HUES6 (cell line): ENCODE results near the gene GRIK2.

Experiments used
- H3K27ac ChIP-seq: 2 replicates; pipeline ENCODE4 v1.7.0; 2013; ENCODE audit warnings: low read depth, mild to moderate bottlenecking, low read length, inconsistent platforms
- H3K27me3 ChIP-seq: 2 replicates; pipeline ENCODE4 v1.6.1; 2013; ENCODE audit warnings: low read length; ENCODE audit not compliant: control insufficient read depth, insufficient read depth
- H3K36me3 ChIP-seq: 2 replicates; pipeline ENCODE4 v1.6.1; 2013; ENCODE audit warnings: low read length; ENCODE audit not compliant: control insufficient read depth, insufficient read depth
- H3K4me1 ChIP-seq: 2 replicates; pipeline ENCODE4 v1.6.1; 2013; ENCODE audit warnings: low read length; ENCODE audit not compliant: control insufficient read depth, insufficient read depth
- H3K4me3 ChIP-seq: 2 replicates; pipeline ENCODE4 v1.5.1; 2013; ENCODE audit warnings: low read depth, low read length
- H3K9ac ChIP-seq: one replicate; pipeline ENCODE4 v1.6.1; 2013; ENCODE audit warnings: mild to moderate bottlenecking, low read length
- H3K9me3 ChIP-seq: 2 replicates; pipeline ENCODE4 v1.6.1; 2013; ENCODE audit warnings: low read depth, low read length; ENCODE audit not compliant: control insufficient read depth, insufficient read depth

GRIK2 gene

GRCh38 chr6:101711518-101711917 is 318.0 kb downstream of the GRIK2 start:
- Histone ChIP-seq H3K9ac (no peak overlapping the region), H3K27ac (no peak overlapping the region), H3K4me1 (peaks cover 18% of the 10 kb centered on the region), H3K9me3 (no peaks in the 10 kb centered on the region), H3K4me3 (no peak overlapping the region), H3K27me3 (peaks cover 8% of the 10 kb centered on the region; the same call in 1 of the 2 replicates), H3K36me3 (no peaks in the 10 kb centered on the region)

- Histone ChIP-seq H3K9me3 (no peaks in the 10 kb centered on the region), H3K4me1 (peaks cover 35% of the 10 kb centered on the region), H3K9ac (no peak overlapping the region), H3K4me3 (0 out of 2 replicates have a peak overlapping the region, but pooled peaks have one; percentile 9), H3K27me3 (peaks cover 8% of the 10 kb centered on the region; the same call in 1 of the 2 replicates), H3K27ac (no peak overlapping the region), H3K36me3 (no peaks in the 10 kb centered on the region)
Measured at GRCh38 chr6:101716387-101716786, 322.9 kb downstream of the GRIK2 start.

GRCh38 chr6:101716810-101717209 is 323.3 kb downstream of the GRIK2 start:
- H3K36me3 ChIP-seq = no peaks in the 10 kb centered on the region
- no peak overlapping the region for H3K9ac ChIP-seq
- H3K9me3 ChIP-seq = no peaks in the 10 kb centered on the region
- peaks cover 8% of the 10 kb centered on the region; the same call in 1 of the 2 replicates for H3K27me3 ChIP-seq
- peaks cover 35% of the 10 kb centered on the region for H3K4me1 ChIP-seq
- H3K4me3 ChIP-seq = peak overlapping the region; percentile 9; the same call in 1 of the 2 replicates
- no peak overlapping the region for H3K27ac ChIP-seq

GRCh38 chr6:101719521-101719920 is 326.0 kb downstream of the GRIK2 start:
- H3K9me3 ChIP-seq = no peaks in the 10 kb centered on the region
- H3K4me3 ChIP-seq = no peak overlapping the region
- H3K27me3 ChIP-seq = peaks cover 8% of the 10 kb centered on the region; the same call in 1 of the 2 replicates
- H3K4me1 ChIP-seq = peaks cover 33% of the 10 kb centered on the region
- no peak overlapping the region for H3K9ac ChIP-seq
- H3K27ac ChIP-seq = no peak overlapping the region
- H3K36me3 ChIP-seq = no peaks in the 10 kb centered on the region

- H3K4me1 ChIP-seq = peaks cover 12% of the 10 kb centered on the region; the same call in 1 of the 2 replicates
- no peaks in the 10 kb centered on the region; the same call in 1 of the 2 replicates for H3K27me3 ChIP-seq
- H3K36me3 ChIP-seq = no peaks in the 10 kb centered on the region
- H3K9ac ChIP-seq = no peak overlapping the region
- no peak overlapping the region for H3K27ac ChIP-seq
- no peak overlapping the region for H3K4me3 ChIP-seq
- H3K9me3 ChIP-seq = no peaks in the 10 kb centered on the region
Measured at GRCh38 chr6:101722471-101722870, 329.0 kb downstream of the GRIK2 start.

- no peaks in the 10 kb centered on the region for H3K36me3 ChIP-seq
- H3K9me3 ChIP-seq = no peaks in the 10 kb centered on the region
- no peak overlapping the region for H3K4me3 ChIP-seq
- H3K9ac ChIP-seq = no peak overlapping the region
- H3K4me1 ChIP-seq = peaks cover 8% of the 10 kb centered on the region; the same call in 1 of the 2 replicates
- H3K27me3 ChIP-seq = no peaks in the 10 kb centered on the region; the same call in 1 of the 2 replicates
- no peak overlapping the region for H3K27ac ChIP-seq
Measured at GRCh38 chr6:101722991-101723579, 329.6 kb downstream of the GRIK2 start.

- Histone ChIP-seq H3K36me3 (no peaks in the 10 kb centered on the region), H3K27ac (no peak overlapping the region), H3K4me3 (no peak overlapping the region), H3K9ac (no peak overlapping the region), H3K9me3 (no peaks in the 10 kb centered on the region), H3K4me1 (peaks cover 13% of the 10 kb centered on the region; the same call in 1 of the 2 replicates), H3K27me3 (no peaks in the 10 kb centered on the region)
Measured at GRCh38 chr6:101728388-101728787, 334.9 kb downstream of the GRIK2 start.

- no peak overlapping the region for H3K27ac ChIP-seq
- H3K9ac ChIP-seq = no peak overlapping the region
- no peaks in the 10 kb centered on the region for H3K27me3 ChIP-seq
- H3K9me3 ChIP-seq = no peaks in the 10 kb centered on the region
- H3K4me3 ChIP-seq = no peak overlapping the region
- H3K4me1 ChIP-seq = peaks cover 13% of the 10 kb centered on the region; the same call in 1 of the 2 replicates
- no peaks in the 10 kb centered on the region for H3K36me3 ChIP-seq
Measured at GRCh38 chr6:101728956-101729355, 335.4 kb downstream of the GRIK2 start.

GRCh38 chr6:101730954-101731353 is 337.4 kb downstream of the GRIK2 start:
- H3K9ac ChIP-seq = no peak overlapping the region
- no peaks in the 10 kb centered on the region for H3K27me3 ChIP-seq
- no peaks in the 10 kb centered on the region for H3K36me3 ChIP-seq
- H3K4me1 ChIP-seq = peaks cover 13% of the 10 kb centered on the region; the same call in 1 of the 2 replicates
- no peak overlapping the region for H3K4me3 ChIP-seq
- no peak overlapping the region for H3K27ac ChIP-seq
- peaks cover 19% of the 10 kb centered on the region for H3K9me3 ChIP-seq

- peaks cover 38% of the 10 kb centered on the region for H3K9me3 ChIP-seq
- peaks cover 13% of the 10 kb centered on the region; the same call in 1 of the 2 replicates for H3K4me1 ChIP-seq
- no peak overlapping the region for H3K4me3 ChIP-seq
- H3K27me3 ChIP-seq = no peaks in the 10 kb centered on the region
- no peaks in the 10 kb centered on the region for H3K36me3 ChIP-seq
- H3K27ac ChIP-seq = no peak overlapping the region
- H3K9ac ChIP-seq = no peak overlapping the region
Measured at GRCh38 chr6:101733899-101734298, 340.4 kb downstream of the GRIK2 start.

GRCh38 chr6:101738481-101738880 is 345.0 kb downstream of the GRIK2 start:
- no peak overlapping the region for H3K27ac ChIP-seq
- H3K27me3 ChIP-seq = no peaks in the 10 kb centered on the region
- no peaks in the 10 kb centered on the region for H3K36me3 ChIP-seq
- peaks cover 28% of the 10 kb centered on the region for H3K4me1 ChIP-seq
- H3K9me3 ChIP-seq = peaks cover 38% of the 10 kb centered on the region
- H3K9ac ChIP-seq = no peak overlapping the region
- H3K4me3 ChIP-seq = no peak overlapping the region
